HG02798 (cell line): ENCODE data around the gene PABPC1L2A.
"Not testable (repeated sequence)": the region's sequence is repeated elsewhere in the genome, so short reads cannot be mapped to it uniquely, and the experiment has no call there.

Experiments
- ATAC-seq: cut with Tn5 transposase; IDR thresholded peaks from one replicate; pipeline ENCODE4 v1.9.1; 2021; ENCODE audit warnings: mild to moderate bottlenecking; ENCODE audit not compliant: unreplicated experiment, poor library complexity

PABPC1L2A gene

DNA sequence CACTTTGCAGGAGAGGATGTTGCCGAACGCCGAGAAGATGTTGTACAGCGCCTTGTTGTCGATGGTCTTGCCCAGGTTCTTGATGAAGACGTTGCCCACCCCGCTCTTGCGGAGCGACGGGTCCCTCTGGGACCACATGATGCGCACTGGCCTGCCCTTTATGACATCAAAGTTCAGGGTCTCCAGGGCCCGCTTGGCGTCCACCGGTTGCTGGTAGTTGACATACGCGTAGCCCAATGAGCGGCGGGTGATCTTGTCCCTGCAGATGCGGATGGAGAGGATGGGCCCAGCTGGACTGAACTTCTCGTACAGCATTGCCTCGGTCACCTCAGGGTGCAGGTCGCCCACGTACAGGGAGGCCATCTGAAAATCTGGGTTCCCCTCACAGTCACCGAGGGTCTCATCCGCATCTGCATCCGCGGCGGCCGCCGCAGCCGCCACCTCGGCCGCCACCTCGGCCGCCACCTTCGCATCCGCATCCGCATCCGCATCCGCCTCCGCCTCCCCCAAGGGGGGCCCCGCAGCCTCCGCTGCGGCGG, at the start of gene PABPC1L2A:
Gene PABPC1L2A, minus strand, starts transcription at position 489 of the 539 bp plus-strand sequence. Its CDS starts 126 bp downstream, at position 363.
- ATAC-seq: not testable (repeated sequence)

DNA sequence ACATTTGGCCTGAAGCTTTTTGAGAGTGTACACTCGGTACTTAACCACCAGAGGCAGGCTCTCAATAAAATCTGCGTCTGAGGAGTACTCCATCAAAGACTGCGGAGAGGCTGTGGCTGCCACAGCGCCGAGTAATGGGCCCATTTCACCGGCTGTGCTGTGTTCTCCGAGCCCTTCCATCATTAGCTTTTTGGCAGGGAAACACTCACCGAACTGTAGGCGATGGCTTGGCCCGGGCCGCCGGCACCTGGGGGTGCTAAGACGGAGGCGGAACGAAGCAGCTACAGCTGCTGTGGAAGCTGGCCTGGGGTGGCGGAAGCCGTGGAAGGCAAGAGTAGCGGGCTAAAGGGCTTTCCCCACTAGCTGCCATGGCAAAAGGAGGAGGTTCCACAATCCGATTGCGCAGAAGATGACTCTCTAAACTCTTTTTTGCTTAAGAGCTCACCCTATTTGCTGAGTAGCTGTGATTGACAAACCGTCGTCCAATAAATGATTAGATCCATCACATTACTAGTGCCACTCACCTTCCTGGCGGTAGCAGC, 48.5 kb upstream of the PABPC1L2A start:
- ATAC-seq: no peak

DNA sequence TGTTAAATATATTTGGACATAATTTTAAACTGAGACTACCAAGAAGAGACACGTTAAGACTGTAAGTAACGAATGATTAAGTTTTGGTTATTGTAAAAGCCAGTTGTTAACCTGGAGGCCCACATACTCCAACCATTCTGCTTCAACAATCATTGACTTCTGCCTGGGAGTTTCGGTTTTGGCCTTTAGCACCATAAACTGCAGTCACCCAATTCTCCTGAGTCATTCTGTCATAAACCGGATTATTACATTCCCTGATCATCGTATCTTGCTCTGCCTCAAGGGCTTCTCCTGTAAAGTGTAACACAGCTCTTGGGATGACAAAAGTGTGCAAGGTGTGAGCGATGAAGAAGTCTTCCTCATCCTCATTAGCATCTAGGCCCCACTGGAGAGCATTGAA, 46.9 kb upstream of the PABPC1L2A start:
- no peak for ATAC-seq

DNA sequence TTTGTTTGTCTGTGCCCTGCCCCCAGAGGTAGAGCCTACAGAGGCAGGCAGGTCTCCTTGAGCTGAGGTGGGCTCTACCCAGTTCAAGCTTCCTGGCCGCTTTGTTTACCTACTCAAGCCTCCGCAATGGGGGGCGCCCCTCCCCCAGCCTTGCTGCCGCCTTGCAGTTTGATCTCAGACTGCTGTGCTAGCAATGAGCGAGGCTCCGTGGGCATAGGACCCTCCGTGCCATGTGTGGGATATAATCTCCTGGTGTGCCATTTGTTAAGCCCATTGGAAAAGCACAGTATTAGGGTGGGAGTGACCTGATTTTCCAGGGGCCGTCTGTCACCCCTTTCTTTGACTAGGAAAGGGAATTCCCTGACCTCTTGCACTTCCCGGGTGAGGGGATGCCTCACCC, 20.2 kb upstream of the PABPC1L2A start:
- ATAC-seq: not testable (repeated sequence)

DNA sequence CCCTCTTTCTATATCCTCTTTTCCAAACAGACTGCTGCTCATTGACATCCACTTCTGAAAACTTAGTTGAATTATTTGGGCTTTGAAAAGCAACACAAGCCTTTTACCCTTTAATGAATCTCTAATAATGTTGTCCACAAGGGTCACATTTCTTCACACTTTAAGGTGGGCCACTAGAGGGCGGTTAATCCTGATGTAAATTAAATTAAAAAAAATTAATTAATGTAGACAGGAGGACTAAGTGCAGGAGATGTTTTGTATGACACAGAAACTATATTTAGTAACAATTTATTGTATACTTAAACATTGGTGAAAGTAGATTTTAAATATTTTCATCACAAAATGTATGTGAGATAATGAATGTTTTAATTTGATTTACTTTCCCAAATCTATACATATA, 7.5 kb upstream of the PABPC1L2A start:
- not testable (repeated sequence) for ATAC-seq

DNA sequence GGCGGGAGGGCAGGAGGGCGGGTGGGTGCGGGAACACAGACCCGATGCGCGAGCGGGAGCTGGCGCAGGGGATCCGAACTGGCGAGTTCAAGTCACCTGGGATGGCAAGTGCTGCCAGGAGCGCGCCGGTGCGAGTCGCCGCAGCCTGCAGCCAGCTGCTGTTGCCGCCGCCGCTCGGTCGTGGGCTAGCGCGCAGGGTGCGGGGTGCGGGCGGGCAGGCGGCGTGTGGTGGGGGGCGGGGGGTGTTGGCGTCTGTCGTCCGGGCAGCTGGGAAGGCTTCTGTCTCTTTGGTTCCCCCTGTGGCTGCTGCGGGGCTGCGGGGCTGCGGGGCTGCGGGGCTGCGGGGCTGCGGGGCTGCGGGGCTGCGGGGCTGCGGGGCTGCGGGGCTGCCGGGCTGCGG, 572 bp upstream of the PABPC1L2A start:
- ATAC-seq: not testable (repeated sequence)

DNA sequence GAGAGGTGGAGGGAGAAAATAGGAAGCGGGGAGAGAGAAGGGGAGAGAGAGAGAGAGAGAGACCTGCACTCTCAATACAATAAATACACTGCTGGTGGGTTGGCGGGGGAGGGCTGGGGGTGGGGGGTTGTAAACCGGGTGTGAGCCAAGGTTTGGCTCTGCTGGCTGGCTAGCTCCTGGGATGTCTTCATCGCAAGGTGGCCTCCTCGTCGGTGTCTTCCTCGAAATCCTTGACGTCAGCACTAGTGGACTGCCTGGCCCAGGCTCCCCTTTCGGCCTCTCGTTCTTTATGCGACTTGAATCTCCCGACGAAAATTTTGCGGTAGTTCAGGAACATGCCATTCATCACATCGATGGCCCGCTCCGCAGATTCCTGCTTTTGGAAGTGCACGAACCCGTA, 715 bp downstream of the PABPC1L2A start:
- not testable (repeated sequence) for ATAC-seq

DNA sequence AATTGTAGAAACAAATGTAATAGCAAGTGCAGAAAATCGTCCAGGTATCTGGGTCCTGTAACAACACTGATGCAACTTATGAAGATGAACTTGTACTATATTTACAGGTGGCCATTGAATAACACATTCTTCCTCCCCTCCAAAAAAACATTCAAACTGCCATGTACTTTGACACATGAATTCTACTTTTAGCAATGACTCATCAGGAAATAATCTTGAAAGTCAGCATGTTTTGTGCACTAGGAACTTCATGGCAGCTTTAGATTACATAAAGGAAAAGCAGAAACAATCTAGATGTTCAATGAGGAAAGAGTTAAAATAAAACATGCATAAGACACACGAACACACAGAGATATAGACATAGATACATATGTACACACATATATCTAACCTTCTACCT, 2.5 kb downstream of the PABPC1L2A start:
- ATAC-seq: no peak

DNA sequence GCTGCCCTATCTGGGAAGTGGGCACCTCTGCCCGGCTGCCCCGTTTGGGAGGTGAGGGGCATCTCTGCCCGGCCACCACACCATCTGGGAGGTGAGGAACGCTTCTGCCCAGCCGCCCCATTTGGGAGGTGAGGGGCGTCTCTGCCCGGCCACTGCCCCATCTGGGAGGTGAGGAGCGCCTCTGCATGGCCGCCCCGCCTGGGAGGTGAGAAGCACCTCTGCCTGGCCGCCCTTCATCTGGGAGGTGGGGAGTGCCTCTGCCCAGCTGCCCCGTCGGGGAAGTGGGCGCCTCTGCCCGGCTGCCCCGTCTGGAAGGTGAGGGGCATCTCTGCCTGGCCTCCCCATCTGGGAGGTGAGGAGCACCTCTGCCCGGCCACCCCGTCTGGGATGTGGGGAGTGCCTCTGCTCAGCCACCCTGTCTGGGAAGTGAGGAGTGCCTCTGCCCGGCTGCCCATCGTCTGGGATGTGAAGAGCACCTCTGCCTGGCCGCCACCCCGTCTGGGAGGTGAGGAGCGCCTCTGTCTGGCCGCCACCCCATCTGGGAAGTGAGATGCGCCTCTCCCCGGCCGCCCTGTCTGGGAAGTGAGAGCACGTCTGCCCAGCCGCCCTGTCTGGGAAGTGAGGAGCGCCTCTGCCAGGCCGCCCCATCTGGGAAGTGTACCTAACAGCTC, 9.8 kb downstream of the PABPC1L2A start:
- ATAC-seq: no peak

DNA sequence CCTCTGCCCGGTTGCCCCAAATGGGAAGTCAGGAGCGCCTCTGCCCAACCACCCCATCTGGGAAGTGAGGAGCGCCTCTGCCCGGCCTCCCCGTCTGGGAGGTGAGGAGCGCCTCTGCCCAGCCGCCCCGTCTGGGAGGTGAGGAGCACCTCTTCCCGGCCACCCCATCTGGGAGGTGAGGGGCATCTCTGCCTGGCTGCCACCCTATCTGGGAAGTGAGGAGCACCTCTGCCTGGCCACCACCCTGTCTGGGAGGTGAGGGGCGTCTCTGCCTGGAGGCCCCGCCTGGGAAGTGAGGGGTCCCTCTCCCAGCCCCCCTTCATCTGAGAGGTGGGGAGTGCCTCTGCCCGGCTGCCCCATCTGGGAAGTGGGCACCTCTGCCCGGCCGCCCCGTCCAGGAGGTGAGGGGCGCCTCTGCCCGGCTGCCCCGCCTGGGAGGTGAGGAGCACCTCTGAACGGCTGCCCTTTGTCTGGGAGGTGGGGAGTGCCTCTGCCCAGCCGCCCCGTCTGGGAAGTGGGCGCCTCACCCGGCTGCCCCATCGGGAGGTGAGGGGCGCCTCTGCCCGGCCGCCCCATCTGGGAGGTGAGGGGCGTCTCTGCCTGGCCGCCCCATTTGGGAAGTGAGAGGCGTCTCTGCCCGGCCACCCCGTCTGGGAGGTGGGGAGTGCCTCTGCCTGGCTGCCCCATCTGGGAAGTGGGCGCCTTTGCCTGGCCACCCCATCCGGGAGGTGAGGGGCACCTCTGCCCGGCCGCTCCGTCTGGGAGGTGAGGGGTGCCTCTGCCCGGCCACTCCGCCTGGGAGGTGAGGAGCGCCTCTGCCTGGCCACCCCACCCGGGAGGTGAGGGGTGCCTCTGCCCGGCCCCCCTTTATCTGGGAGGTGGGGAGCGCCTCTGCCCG, 10.6 kb downstream of the PABPC1L2A start:
- no peak for ATAC-seq

DNA sequence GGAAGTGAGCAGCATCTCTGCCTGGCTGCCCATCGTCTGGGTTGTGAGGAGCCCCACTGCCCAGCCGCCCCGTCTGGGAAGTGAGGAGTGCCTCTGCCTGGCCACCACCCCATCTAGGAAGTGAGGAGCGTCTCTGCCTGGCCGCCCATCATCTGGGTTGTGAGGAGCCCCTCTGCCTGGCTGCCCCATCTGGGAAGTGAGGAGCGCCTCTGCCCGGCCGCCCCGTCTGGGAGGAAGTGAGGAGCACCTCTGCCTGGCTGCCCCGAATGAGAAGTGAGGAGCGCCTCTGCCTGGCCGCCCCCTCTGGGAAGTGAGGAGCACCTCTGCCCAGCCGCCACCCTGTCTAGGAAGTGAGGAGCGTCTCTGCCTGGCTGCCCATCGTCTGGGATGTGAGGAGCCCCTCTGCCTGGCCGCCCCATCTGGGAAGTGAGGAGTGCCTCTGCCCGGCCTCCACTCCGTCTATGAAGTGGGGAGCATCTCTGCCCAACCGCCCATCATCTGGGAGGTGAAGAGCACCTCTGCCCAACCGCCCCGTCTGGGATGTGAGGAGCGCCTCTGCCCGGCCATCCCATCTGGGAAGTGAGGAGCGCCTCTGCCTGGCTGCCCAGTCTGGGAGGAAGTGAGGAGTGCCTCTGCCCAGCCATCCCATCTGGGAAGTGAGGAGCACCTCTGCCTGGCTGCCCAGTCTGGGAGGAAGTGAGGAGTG, 11.4 kb downstream of the PABPC1L2A start:
- ATAC-seq: not testable (repeated sequence)

DNA sequence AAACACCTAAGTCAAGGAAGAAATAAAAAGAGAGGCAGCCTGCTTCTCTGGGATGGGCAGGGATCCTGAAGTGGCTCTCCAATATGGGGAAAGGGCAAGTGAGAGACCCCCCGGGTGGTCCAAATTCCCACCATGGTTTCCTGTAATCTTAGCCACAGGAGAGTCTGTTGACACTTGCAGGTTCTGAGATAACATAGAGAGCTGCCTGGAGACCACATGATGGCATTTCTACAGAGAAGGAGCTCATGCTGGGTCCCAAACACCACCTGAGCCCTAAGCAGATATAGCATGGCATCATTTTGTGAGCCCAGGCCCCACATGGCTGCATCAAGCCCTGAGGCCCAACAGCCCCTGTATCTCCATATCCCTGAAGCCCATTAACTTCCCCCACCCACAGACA, 50.4 kb downstream of the PABPC1L2A start:
- ATAC-seq: no peak
